Neural progenitor cell (in vitro differentiated cells): Measurements from ENCODE around the gene NPC2. TPM values are rescaled to one million over a fixed set of nuclear protein-coding genes. Genes with fewer than 3 reads are reported as not detected.
A peak's percentile ranks its signal among the peaks of the same experiment; 100 is the strongest.

Experiments used
- DNase-seq: peaks from one replicate; pipeline ENCODE4 v3.0.0-alpha.2; 2016; ENCODE audit warnings: low spot score
- H2AFZ ChIP-seq: fragments of 200-600 bp; sonication (generic); replicated peaks from 2 replicates; pipeline ENCODE4 v1.6.1; 2016; ENCODE audit warnings: antibody characterized with exemption
- H3F3A ChIP-seq: fragments of 200-600 bp; sonication (generic); 2 replicates; pipeline ENCODE4 v1.6.1; 2016; ENCODE audit warnings: antibody characterized with exemption, low read depth
- H3K27ac ChIP-seq: fragments of 200-600 bp; sonication (generic); 2 replicates; pipeline ENCODE4 v1.5.1; 2016; ENCODE audit warnings: mild to moderate bottlenecking
- H3K27me3 ChIP-seq: fragments of 200-600 bp; sonication (generic); 2 replicates; pipeline ENCODE4 v1.6.1; 2016; ENCODE audit warnings: mild to moderate bottlenecking, moderate library complexity
- H3K36me3 ChIP-seq: fragments of 200-600 bp; sonication (generic); 2 replicates; pipeline ENCODE4 v1.5.1; 2016
- H3K4me1 ChIP-seq: fragments of 200-600 bp; sonication (generic); 2 replicates; pipeline ENCODE4 v1.6.1; 2016; ENCODE audit warnings: mixed run types
- H3K4me2 ChIP-seq: fragments of 200-600 bp; sonication (generic); 2 replicates; pipeline ENCODE4 v1.6.1; 2016
- H3K4me3 ChIP-seq: fragments of 200-600 bp; sonication (generic); 2 replicates; pipeline ENCODE4 v1.5.1; 2016
- H3K79me2 ChIP-seq: fragments of 200-600 bp; sonication (generic); 2 replicates; pipeline ENCODE4 v1.6.1; 2016; ENCODE audit warnings: low read depth
- H3K9ac ChIP-seq: fragments of 200-600 bp; sonication (generic); 2 replicates; pipeline ENCODE4 v1.6.1; 2016
- H3K9me3 ChIP-seq: fragments of 200-600 bp; sonication (generic); 2 replicates; pipeline ENCODE4 v1.5.1; 2016; ENCODE audit warnings: low read depth
- H4K20me1 ChIP-seq: fragments of 200-600 bp; sonication (generic); 2 replicates; pipeline ENCODE4 v1.6.1; 2016; ENCODE audit warnings: low read depth
- H3K27ac Mint-ChIP-seq: 3 replicates; pipeline ENCODE4 v1.8.0; 2021; ENCODE audit warnings: mixed read lengths
- H3K27me3 Mint-ChIP-seq: 2 replicates; pipeline ENCODE4 v1.8.0; 2022; ENCODE audit warnings: low read depth, mild to moderate bottlenecking, inconsistent platforms, moderate library complexity, mixed read lengths; ENCODE audit not compliant: insufficient read depth
- H3K36me3 Mint-ChIP-seq: 3 replicates; pipeline ENCODE4 v1.8.0; 2021; ENCODE audit warnings: mixed read lengths
- H3K4me1 Mint-ChIP-seq: 3 replicates; pipeline ENCODE4 v1.8.0; 2021; ENCODE audit warnings: mixed read lengths
- H3K4me3 Mint-ChIP-seq: 3 replicates; pipeline ENCODE4 v1.8.0; 2021; ENCODE audit warnings: mild to moderate bottlenecking, moderate library complexity, mixed read lengths
- H3K9me3 Mint-ChIP-seq: 3 replicates; pipeline ENCODE4 v1.8.0; 2020; ENCODE audit warnings: mixed read lengths
- EZH2 ChIP-seq: fragments of 200-600 bp; sonication (generic); IDR thresholded peaks from 2 replicates; pipeline ENCODE4 v1.6.1; 2017; ENCODE audit warnings: antibody characterized with exemption, mild to moderate bottlenecking, moderate library complexity
- EZH2phosphoT487 ChIP-seq: fragments of 200-600 bp; sonication (generic); IDR thresholded peaks from 2 replicates; pipeline ENCODE4 v1.6.1; 2017; ENCODE audit warnings: antibody characterized with exemption
- total RNA-seq: library from RNA; depleted of rRNA; stranded (reverse); fragments of >200 nt; gene quantifications from 2 replicates; pipeline ENCODE4 v1.2.3, GENCODE V29; 2015; ENCODE audit warnings: low replicate concordance
- TF ChIP-seq, protein P1 (sequence below): fragments of 200-600 bp; sonication (generic); IDR thresholded peaks from 2 replicates; pipeline ENCODE4 v1.5.1; 2017; ENCODE audit warnings: antibody characterized with exemption, mild to moderate bottlenecking

NPC2 gene
- total RNA-seq, 1 donor from 2014 or later, result 371 TPM

GRCh38 chr14:74525361-74525851 is 32.3 kb upstream of the NPC2 start:
- no peaks in the 10 kb centered on the region for H3K27me3 ChIP-seq
- peaks cover 14% of the 10 kb centered on the region for H3K4me1 ChIP-seq
- Mint-ChIP-seq H3K27me3 (peaks cover 4% of the 10 kb centered on the region), H3K36me3 (no peaks in the 10 kb centered on the region), H3K4me3 (peak overlapping the region; percentile 35), H3K9me3 (no peaks in the 10 kb centered on the region), H3K27ac (peak overlapping the region; percentile 10), H3K4me1 (peaks cover 7% of the 10 kb centered on the region)
- no peak overlapping the region for H3K4me2 ChIP-seq
- H3K9me3 ChIP-seq, result no peaks in the 10 kb centered on the region
- H3K9ac ChIP-seq, result no peak overlapping the region
- no peaks in the 10 kb centered on the region for H3K36me3 ChIP-seq
- no peaks in the 10 kb centered on the region for H3K79me2 ChIP-seq
- no peak for DNase-seq
- no peaks in the 10 kb centered on the region for H4K20me1 ChIP-seq
- no peak overlapping the region for H3K4me3 ChIP-seq
- H3F3A ChIP-seq, result no peaks in the 10 kb centered on the region
- no peak overlapping the region for H3K27ac ChIP-seq
- TF ChIP-seq, protein P1, sequence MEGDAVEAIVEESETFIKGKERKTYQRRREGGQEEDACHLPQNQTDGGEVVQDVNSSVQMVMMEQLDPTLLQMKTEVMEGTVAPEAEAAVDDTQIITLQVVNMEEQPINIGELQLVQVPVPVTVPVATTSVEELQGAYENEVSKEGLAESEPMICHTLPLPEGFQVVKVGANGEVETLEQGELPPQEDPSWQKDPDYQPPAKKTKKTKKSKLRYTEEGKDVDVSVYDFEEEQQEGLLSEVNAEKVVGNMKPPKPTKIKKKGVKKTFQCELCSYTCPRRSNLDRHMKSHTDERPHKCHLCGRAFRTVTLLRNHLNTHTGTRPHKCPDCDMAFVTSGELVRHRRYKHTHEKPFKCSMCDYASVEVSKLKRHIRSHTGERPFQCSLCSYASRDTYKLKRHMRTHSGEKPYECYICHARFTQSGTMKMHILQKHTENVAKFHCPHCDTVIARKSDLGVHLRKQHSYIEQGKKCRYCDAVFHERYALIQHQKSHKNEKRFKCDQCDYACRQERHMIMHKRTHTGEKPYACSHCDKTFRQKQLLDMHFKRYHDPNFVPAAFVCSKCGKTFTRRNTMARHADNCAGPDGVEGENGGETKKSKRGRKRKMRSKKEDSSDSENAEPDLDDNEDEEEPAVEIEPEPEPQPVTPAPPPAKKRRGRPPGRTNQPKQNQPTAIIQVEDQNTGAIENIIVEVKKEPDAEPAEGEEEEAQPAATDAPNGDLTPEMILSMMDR, result no peak
- TF ChIP-seq EZH2phosphoT487 (no peak), EZH2 (no peak)
- no peak overlapping the region for H2AFZ ChIP-seq

DNA sequence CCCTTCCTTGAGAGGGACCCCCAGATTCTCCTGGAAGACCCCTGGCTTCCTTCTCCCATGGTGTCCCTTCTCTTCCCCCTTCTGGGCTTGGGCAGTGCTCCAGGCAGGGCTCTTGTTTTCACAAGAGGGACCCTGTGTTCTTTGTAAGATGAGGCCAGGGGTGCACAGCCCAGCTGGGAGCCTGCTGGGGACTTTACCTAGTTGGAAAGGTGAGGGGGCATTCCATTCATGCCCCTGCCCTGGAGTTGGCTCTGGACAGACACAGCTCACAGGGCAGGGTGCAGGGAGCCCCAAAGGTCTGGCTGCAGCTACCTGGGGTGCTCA is 31.7 kb upstream of the NPC2 start:
- peaks cover 7% of the 10 kb centered on the region for H3K4me1 Mint-ChIP-seq
- no peak for DNase-seq
- no peak overlapping the region for H3K9ac ChIP-seq
- H3K79me2 ChIP-seq, result no peaks in the 10 kb centered on the region
- H3K9me3 Mint-ChIP-seq, result no peaks in the 10 kb centered on the region
- no peaks in the 10 kb centered on the region for H3F3A ChIP-seq
- no peak overlapping the region for H2AFZ ChIP-seq
- TF ChIP-seq, protein P1, result no peak
- TF ChIP-seq EZH2phosphoT487 (no peak), EZH2 (no peak)
- no peak overlapping the region for H3K27ac ChIP-seq
- H3K4me3 ChIP-seq, result no peak overlapping the region
- no peak overlapping the region for H3K4me3 Mint-ChIP-seq
- H3K4me2 ChIP-seq, result no peak overlapping the region
- H3K36me3 Mint-ChIP-seq, result no peaks in the 10 kb centered on the region
- no peaks in the 10 kb centered on the region for H3K36me3 ChIP-seq
- H3K27ac Mint-ChIP-seq, result no peak overlapping the region
- no peaks in the 10 kb centered on the region for H3K9me3 ChIP-seq
- H4K20me1 ChIP-seq, result no peaks in the 10 kb centered on the region
- no peaks in the 10 kb centered on the region for H3K27me3 ChIP-seq
- H3K27me3 Mint-ChIP-seq, result peaks cover 6% of the 10 kb centered on the region
- peaks cover 14% of the 10 kb centered on the region for H3K4me1 ChIP-seq

GRCh38 chr14:74524076-74524811 is 31.1 kb upstream of the NPC2 start:
- peak; percentile 24 for DNase-seq

More at GRCh38 chr14:74524076-74524811, 31.1 kb upstream of the NPC2 start:
- H3F3A ChIP-seq, result no peaks in the 10 kb centered on the region
- no peak overlapping the region for H3K9ac ChIP-seq
- no peaks in the 10 kb centered on the region for H3K36me3 ChIP-seq
- TF ChIP-seq EZH2 (no peak), EZH2phosphoT487 (no peak)
- TF ChIP-seq, protein P1, result no peak
- Mint-ChIP-seq H3K9me3 (no peaks in the 10 kb centered on the region), H3K27ac (no peak overlapping the region), H3K36me3 (no peaks in the 10 kb centered on the region), H3K4me3 (no peak overlapping the region), H3K4me1 (peaks cover 7% of the 10 kb centered on the region), H3K27me3 (peaks cover 6% of the 10 kb centered on the region)
- peak overlapping the region; percentile 6 for H2AFZ ChIP-seq
- H3K9me3 ChIP-seq, result no peaks in the 10 kb centered on the region
- H3K27ac ChIP-seq, result no peak overlapping the region
- H3K4me2 ChIP-seq, result no peak overlapping the region
- H4K20me1 ChIP-seq, result no peaks in the 10 kb centered on the region
- no peaks in the 10 kb centered on the region for H3K79me2 ChIP-seq
- H3K4me1 ChIP-seq, result peaks cover 14% of the 10 kb centered on the region
- H3K27me3 ChIP-seq, result no peaks in the 10 kb centered on the region
- H3K4me3 ChIP-seq, result no peak overlapping the region
